Measurements from ENCODE around the gene HAO2.
"Not testable (repeated sequence)": the region's sequence is repeated elsewhere in the genome, so short reads cannot be mapped to it uniquely, and the experiment has no call there.

The HAO2 gene

DNA sequence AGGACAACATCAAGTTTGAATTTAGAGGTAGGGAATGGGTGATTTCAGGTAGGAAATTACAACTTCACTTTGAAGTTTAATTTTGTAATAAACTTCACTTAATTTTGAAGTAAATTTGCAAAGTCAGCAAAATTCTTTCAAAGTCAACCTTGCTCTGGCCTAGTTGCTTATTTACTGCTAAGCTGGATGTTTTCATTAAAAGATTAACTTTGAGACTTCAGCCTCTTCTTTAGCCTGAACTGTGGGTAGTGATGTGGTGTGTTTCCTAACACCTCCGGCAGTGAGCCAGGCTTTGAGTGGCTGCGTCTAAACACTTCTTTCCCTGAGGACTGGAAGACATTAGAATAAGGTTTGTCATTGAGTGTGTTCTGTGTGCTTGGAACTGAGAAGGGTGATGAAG is at the start of gene HAO2:
Gene HAO2, plus strand, starts transcription at position 232 of the 400 bp plus-strand sequence. CDS start 12,301 bp downstream, outside the sequence.
- no peak for DNase-seq (ENCODE audit: low read depth in 3 of 3)

DNA sequence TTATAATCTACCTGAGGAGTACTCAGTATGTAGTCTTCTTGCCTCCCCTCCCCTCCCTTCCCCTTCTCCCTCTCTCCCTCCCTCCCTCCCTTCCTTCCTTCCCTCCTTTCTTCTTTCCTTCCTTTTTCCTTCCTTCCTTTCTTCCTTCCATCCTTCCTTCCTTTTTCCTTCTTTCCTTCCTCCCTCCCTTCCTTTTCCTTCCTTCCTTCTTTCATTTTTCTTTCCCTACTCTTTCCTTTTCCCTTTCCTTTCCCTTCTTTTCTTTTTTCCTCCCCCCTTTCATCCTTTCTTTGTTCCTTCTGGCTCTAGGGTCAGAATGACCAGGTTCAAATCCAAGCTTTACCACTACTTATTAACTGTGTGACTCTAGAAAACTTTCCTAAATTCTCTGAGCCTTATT is 48.5 kb upstream of the HAO2 start:
- no peak for DNase-seq (ENCODE audit: low read depth in 3 of 3)

DNA sequence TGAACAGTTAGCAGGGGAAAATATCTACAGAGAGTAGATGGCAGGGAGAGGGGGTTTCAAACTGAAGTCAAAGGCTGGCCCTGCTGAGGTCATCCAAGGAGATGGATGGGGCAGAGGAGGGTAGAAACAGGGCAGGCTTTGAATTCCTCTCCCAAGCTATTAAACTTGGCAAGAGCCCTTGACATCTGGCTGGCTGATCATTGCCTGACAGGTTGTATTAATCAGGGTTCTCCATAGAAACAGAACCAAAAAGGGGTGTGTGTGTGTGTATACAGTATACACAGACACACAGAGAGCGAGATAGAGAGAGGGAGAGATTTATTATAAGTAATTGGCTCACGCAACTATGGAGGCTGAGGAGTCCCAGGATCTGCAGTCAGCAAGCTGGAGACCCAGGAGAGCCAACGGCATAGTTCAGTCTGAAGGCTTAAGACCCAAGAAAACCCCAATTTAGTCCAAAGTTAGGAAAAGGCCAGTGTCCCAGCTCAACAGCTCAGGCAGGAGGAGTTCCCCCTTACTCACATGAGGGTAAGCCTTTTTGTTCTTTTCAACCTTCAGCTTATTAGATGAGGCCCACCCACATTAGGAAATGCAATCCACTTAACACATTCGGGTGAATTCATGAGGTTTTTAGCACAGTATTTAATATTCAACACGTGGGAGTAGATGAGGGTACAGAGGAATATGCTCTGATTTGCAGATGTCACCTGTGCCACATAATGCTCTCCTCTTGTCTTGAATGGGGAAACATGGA is 46.7 kb upstream of the HAO2 start:
- no peak for DNase-seq (ENCODE audit: low read depth in 3 of 3)

DNA sequence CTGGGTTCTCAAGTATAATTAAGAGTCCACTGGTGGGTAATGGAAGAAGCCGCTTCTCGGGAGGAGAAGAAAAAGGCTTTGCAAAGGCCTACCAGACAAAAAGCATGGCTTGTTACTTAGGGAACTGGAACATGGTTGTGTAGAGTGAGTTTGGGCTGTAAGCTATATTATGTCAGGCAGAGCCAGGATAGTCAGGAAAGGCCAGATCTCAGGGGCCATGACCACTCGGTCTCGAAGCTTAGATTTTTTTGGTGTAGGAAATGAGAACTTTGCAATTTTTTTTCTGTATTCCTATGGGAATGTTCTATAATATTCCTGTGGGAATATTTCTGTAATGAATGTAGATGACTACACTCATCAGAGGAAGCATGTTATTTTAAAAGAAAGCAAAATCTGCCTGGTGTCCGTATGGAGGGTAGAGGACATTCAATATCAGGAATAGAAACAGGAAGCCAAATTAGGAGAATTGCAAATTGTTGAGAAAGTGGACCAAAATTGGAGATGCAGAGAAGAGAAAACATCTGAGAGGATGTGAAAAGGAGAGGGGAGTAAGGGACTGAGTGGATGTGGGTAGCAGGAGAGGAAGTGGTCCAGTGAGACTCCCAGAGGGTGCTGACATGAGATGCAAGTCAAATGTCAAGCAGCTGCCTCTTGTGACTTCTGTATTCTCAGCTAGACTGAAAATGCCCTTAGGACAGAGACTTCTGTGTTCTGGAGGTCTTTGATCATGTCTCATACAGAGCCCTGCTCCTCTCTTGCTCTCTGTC is 45.2 kb upstream of the HAO2 start:
- DNase-seq (ENCODE audit: low read depth in 3 of 3): no peak

DNA sequence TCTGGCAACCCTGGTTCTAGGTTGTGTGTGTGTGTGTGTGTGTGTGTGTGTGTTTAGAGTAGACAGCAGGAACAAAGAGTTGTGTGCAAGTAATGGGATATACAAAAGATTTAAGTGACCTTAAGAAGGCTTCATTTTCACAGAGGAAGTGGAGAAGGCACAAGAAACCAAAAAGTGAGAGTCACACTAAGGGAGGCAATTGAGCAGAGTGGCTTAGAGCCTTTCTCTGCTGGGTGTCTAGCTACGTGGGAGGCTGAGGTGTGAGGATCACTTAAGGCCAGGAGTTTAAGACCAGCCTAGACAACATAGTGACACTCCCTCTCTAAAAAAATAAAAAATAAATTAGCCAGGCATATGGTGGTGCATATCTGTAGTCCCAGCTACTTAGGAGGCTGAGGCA is 44.4 kb upstream of the HAO2 start:
- no peak for DNase-seq (ENCODE audit: low read depth in 3 of 3)

DNA sequence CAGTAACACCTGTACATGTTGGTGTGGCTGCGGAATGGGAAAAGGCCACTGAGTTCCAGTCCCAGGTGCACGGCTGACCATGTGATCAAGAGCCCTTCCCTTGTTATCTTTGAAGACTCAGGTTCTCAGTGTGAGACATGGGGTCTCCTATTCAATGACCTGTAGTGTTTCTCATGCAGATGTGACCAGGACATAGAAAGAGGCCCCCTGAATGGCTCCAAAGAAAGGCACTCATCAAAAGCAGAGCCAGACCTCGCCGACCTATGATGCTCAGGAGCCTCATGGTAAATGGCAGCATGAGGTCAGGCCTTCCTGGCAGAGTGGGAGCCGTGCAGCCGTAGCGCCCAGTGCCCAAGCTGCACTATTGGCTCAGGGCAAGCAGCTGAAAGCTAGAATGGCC is 42.3 kb upstream of the HAO2 start:
- no peak for DNase-seq (ENCODE audit: low read depth in 3 of 3)

DNA sequence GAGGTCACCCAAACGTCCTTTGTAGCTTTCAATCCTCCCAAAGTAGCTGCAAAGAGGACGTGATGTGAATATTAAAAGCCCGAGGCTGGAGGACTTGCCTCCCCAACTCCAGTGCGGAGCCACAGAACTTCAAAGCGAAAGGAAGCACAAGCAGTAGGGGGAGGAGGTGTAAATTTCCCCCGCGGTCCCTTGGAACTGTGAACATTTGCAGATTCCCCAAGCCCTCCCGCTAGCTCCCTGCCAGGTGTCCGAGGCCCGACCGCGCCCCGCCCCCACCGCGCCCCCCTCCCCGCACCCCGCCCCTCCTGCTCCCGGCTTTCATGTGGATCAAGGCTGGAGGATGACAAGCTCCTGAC is 41.5 kb upstream of the HAO2 start:
- no peak for DNase-seq (ENCODE audit: low read depth in 3 of 3)

DNA sequence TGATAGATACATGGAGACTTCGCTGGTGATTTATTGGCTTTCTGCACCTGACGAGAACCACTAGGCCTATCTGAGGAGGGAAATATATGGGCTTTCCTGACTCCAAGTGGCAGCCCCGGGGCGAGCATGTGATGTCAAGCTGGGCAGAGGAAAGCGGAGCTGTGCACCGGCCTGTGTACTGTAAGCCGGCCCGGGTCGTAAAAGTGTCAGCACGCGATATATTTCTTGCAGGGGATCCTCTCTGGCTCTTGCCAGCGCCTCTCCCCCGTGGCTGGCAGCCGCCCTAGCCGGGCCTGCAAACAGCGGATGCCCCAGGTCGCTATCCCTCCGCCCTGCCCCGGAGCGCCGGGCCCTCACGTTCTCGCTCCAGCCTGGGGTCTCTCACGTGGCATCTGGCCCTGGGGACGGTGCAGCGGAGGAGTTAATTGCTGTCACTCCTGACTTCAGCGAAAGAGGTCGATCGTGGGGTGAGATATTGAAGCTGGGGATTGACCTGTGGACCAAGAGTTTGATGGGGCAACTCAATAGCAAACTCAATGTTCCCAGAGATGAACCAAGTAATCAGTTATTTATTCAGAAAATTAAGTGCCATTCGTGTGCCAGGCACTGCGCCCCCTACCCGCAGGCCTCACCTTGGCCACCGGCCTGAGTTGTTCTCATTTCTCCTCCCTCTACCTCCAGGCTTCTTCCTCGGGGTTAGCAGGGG is 41.0 kb upstream of the HAO2 start:
- peak in 1 of 3 experiments; percentile 6 for DNase-seq (ENCODE audit: low read depth in 3 of 3)

DNA sequence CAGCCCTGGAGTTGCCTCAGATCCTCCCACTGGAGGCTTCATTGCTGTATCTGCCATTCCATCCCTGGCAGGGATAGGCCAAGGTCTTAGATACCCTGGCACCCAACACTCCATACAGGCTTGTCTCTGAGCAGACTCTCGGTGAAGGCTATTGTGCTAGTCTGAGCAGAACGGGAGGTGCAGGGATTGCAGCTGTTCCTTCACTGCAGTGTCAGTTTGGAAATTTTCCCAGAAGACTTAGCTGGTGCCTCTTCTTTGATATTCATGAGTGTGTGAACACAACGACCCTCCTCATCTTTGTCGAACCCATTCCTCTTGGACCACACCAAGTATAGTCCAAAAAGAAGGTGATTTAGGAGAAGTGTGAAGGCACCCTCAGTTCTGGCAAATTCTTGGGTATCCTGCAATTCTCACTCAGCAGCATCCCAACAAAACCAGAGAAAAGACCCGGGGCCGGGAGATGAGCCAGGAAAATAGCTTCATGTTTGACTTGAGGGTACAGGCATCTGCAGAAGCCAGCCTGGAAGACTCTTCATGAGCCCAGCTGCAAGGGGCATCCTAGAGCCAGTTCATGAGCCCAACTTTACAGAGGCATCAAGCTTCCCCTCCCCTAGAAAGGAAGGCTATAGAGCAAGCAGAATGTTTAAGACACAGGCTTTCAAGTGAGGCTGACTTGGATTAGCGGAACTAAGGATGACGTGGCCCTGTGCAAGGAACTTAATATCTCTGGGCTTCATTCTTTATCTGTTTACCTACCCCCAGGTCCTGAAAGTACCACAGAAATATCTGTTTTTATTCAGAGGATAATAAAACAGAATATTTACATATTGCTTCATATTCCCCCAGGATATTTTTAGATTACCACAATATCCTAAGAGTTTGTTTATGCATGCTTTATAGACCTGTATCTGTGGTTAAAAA is 38.8 kb upstream of the HAO2 start:
- no peak for DNase-seq (ENCODE audit: low read depth in 3 of 3)

DNA sequence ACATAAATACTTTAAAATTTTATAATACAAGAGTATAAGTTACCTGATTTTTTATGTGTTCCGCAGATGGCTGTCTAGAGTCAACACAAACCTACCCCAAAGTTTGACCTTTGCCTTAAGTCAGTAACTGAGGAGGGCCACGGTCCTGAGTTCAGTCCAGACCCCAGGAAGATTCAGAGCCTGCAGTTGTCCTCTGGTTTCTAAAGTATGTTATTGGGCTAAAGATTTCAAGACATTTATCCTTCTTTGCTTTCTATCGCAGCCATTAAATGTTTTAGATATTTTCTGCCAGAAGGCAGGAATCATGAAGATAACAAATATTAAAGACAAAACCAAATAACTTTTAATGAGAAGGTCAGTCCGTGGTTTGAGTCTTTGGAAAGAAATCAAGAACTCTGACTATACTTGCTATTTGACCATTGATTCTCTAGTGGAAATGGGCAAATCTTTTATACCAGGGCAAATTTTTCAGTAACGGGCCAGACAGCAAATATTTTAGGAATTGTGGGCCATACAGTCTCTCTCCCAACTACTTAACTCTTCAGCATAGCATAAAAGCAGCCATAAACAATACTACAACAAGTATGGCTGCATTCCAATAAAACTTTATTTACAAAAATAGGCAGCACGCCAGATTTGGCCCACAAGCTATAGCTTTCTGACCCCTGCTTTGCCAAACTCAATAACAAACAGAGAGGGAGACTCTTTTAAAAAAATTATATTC is 38.0 kb upstream of the HAO2 start:
- DNase-seq (ENCODE audit: low read depth in 3 of 3): no peak

DNA sequence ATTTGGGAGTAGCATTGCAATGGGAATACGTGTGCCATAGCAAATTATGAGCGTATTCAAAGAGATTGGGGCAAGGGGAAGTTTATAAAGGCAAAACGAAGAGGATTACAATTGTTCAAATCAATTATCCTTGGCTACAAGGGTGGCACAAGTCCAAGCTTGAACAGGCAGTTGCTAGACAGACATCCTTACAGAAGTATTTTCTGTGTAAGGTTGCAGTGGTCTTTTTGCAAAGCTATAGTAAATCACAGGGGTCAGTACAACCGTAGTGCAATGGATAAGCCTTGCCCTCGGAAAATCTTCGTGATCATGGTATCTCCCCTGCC is 37.4 kb upstream of the HAO2 start:
- DNase-seq (ENCODE audit: low read depth in 3 of 3): no peak

DNA sequence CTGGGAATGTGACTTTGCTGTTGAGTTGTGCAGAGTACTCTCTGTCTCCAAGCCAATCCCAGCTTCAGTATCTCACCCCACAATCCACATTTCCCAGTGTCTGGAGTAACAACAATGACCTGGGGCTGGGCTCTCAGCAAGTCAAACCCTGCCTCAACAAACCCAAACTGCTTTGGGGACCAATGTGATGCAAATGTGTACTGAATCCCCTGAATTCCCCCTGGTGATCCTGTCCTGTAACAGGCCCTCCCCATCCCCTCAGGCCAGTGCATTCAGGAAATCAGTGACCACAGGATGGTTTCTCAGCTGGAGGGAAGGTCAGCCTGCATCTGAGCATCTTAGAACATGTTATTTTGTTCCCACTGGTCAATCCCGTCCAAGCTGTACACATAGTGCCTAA is 36.7 kb upstream of the HAO2 start:
- no peak for DNase-seq (ENCODE audit: low read depth in 3 of 3)

DNA sequence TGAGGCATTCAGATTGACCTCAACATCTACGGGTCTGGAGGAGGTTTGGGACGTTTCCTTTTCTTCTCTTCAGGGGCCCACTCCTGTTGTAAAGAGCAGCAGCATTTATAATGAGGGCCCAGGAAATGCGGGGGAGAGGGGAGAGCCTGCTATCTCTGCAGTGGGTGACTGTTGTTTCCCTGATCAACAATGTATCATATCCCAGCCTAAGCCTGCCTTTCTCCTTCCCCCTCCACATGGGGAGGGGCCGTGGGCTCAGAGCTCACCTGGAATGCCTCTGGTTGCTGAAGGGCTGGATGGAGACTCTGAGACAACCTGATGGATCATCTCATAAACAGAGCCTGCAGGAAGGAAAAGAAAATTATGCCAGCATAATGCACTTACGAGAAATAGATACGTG is 36.0 kb upstream of the HAO2 start:
- no peak for DNase-seq (ENCODE audit: low read depth in 3 of 3)

DNA sequence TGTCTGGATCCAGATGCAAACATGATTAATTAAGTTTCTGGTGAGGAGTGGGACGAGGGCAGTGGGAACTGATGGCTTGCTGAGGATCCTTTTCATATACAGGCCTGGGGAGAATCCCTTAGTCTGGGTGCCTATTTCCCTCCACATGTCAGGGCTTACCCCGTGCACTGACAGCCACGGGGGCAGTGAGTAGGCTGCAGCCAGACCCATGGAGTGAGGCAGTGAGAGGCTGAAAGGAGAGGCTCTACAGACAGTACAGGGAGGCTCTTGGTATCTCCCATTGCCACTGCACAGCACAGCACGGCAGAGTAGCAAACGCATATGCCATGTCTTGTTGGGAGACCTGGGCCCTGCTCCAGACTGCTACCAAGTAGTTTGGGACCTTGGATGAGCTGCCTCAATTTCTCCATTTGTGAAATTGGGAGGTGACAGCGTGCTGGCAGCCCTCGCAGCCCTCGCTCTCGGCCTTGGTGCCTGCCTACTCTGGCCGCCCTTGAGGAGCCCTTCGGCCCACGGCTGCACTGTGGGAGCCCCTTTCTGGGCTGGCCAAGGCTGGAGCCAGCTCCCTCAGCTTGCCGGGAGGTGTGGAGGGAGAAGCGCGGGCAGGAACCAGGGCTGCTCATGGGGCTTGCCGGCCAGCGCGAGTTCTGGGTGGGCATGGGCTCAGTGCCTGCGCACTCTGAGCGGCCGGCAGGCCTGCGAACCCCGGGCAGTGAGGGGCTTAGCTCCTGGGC is 35.3 kb upstream of the HAO2 start:
- no peak for DNase-seq (ENCODE audit: low read depth in 3 of 3)

DNA sequence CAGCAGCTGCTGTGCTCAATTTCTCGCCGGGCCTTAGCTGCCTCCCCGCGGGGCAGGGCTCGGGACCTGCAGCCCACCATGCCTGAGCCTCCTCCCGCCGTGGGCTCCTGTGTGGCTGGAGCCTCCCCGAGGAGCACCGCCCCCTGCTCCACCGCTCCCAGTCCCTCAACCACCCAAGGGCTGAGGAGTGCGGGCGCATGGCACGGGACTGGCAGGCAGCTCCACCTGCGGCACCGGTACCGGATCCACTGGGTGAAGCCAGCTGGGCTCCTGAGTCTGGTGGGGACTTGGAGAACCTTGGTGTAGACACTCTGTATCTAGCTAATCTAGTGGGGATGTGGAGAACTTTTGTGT is 34.7 kb upstream of the HAO2 start:
- DNase-seq (ENCODE audit: low read depth in 3 of 3): not testable (repeated sequence)

DNA sequence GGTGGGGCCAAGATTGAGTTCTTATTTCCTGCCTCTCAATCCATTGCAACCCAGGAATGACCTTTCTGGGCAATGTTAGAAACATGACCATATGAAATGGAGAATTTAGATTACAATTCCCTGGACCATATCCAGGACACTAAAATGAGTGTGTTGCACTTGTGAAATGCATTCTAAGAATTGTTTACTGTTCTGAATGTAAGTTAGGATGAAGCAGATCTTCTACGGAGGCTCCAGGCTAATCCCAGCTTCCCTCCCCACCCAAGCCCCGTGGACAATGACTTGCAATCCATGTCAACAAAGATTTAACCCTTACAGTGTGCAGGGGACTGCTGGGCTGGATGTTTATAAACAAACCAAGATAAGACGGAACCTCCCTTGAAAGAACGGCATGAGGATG is 31.7 kb upstream of the HAO2 start:
- no peak for DNase-seq (ENCODE audit: low read depth in 3 of 3)

DNA sequence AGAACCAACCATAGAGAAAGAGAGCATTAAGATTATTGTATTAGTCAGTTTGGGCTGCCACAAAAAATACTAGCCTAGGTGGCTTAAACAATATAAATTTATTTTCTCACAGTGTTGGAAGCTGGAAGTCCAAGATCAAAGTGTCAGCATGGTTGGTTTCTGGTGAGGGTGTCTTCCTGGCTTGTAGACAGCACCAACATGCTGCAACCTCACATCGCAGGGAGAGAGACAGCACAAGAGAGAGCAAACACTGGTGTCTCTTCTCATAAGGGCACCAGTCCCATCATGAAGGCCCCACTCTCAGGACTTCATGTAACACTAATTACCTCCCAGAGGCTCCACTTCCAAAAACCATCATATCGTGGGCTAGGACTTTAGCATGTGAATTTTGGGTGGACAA is 30.6 kb upstream of the HAO2 start:
- no peak for DNase-seq (ENCODE audit: low read depth in 3 of 3)

DNA sequence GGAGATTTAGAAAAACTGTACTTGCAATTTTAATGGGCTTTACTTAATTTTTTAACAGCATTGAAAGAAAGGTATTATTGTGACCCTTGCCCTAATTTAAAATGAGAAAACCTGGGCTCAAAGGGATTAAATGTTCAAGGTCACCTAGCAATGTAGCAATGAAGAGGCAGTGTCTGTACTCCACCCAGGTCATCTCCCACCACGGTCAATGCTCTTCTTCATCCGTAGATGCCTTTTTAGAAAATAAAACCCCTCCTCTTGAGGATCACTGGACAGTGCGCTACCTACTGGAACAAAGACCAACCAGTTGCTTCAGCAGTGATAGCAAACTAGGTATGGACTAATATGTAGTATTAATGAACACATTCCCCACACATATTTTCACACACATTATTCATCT is 29.8 kb upstream of the HAO2 start:
- no peak for DNase-seq (ENCODE audit: low read depth in 3 of 3)

DNA sequence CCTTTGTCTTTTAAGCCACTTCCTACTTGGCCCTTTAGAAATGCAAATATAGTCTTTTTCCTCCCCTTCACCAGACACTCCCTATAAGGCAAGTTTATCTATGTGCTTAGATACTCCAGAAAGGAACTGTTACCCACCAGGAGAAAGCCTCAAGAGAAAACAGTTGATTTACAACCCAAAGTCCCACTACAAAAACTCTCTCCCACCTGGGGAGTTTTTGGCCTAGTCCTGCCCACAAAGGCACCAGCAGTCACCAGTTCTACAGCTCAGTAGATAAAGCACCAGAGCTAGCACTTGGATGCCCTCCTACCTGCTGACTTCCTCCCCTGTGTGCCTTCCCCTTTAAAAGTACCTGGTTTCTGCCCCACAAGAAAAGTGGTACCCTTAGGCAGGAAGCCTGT is 27.7 kb upstream of the HAO2 start:
- DNase-seq (ENCODE audit: low read depth in 3 of 3): no peak

DNA sequence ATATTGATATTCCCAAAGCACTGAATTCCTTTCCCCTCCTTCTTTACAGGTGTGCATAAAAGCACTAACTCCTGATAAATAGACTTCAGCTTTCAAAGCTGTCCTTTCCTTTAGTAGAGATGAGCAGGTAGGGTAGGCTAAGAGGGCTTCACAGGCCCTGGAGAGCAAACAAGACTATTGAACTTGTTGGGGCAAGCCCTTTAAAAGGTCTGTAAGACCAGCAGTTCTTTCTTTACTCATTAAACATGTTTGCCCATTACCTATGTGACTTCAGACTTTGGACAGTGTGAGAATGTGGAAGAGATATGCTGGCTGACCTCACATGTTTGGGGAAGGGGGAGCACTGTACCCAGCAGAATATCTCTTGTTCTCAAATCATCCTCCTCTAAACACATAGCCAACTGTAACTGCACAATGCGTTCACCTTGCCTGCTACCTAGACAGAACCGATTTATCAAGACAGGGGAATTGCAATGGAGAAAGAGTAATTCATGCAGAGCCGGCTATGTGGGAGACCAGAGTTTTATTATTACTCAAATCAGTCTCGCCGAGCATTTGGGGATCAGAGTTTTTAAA is 27.1 kb upstream of the HAO2 start:
- DNase-seq (ENCODE audit: low read depth in 3 of 3): no peak

Measured in stimulated activated CD4-positive, alpha-beta T cell treated with anti-CD3 and anti-CD28 coated beads, TNF-alpha, amount 100 ng/mL, for 4 hours (primary cell).